ENCODE data around the gene PCDHGB7. TPM values are rescaled to one million over a fixed set of nuclear protein-coding genes. Genes with fewer than 3 reads are reported as not detected.

PCDHGB7 gene
- total RNA-seq, 1 experiment from 2014 or later, result 10.5 TPM

- TF ChIP-seq, protein P1, sequence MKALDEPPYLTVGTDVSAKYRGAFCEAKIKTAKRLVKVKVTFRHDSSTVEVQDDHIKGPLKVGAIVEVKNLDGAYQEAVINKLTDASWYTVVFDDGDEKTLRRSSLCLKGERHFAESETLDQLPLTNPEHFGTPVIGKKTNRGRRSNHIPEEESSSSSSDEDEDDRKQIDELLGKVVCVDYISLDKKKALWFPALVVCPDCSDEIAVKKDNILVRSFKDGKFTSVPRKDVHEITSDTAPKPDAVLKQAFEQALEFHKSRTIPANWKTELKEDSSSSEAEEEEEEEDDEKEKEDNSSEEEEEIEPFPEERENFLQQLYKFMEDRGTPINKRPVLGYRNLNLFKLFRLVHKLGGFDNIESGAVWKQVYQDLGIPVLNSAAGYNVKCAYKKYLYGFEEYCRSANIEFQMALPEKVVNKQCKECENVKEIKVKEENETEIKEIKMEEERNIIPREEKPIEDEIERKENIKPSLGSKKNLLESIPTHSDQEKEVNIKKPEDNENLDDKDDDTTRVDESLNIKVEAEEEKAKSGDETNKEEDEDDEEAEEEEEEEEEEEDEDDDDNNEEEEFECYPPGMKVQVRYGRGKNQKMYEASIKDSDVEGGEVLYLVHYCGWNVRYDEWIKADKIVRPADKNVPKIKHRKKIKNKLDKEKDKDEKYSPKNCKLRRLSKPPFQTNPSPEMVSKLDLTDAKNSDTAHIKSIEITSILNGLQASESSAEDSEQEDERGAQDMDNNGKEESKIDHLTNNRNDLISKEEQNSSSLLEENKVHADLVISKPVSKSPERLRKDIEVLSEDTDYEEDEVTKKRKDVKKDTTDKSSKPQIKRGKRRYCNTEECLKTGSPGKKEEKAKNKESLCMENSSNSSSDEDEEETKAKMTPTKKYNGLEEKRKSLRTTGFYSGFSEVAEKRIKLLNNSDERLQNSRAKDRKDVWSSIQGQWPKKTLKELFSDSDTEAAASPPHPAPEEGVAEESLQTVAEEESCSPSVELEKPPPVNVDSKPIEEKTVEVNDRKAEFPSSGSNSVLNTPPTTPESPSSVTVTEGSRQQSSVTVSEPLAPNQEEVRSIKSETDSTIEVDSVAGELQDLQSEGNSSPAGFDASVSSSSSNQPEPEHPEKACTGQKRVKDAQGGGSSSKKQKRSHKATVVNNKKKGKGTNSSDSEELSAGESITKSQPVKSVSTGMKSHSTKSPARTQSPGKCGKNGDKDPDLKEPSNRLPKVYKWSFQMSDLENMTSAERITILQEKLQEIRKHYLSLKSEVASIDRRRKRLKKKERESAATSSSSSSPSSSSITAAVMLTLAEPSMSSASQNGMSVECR (CRISPR knock-in tag; IDR thresholded peaks at IDR 0.05; ENCODE audit: borderline replicate concordance), result no peak
- TF ChIP-seq TEAD1 (CRISPR knock-in tag; IDR thresholded peaks at IDR 0.05) (no peak), RELA (CRISPR knock-in tag; IDR thresholded peaks at IDR 0.05; ENCODE audit: borderline replicate concordance) (no peak), SMAD3 (CRISPR knock-in tag; IDR thresholded peaks at IDR 0.05; ENCODE audit: borderline replicate concordance) (no peak), NR1H2 (CRISPR knock-in tag; IDR thresholded peaks at IDR 0.05) (no peak), JUN (CRISPR knock-in tag; IDR thresholded peaks at IDR 0.05) (no peak), AR (CRISPR knock-in tag; IDR thresholded peaks at IDR 0.05) (no peak), NR2C2 (CRISPR knock-in tag; IDR thresholded peaks at IDR 0.05) (no peak), PREB (CRISPR knock-in tag; IDR thresholded peaks at IDR 0.05; ENCODE audit: borderline replicate concordance) (no peak), NR3C1 (CRISPR knock-in tag; conservative IDR thresholded peaks at IDR 0.05; ENCODE audit: low read depth) (no peak), ZNF138 (CRISPR knock-in tag; conservative IDR thresholded peaks at IDR 0.05) (no peak)
- TF ChIP-seq, protein P2, sequence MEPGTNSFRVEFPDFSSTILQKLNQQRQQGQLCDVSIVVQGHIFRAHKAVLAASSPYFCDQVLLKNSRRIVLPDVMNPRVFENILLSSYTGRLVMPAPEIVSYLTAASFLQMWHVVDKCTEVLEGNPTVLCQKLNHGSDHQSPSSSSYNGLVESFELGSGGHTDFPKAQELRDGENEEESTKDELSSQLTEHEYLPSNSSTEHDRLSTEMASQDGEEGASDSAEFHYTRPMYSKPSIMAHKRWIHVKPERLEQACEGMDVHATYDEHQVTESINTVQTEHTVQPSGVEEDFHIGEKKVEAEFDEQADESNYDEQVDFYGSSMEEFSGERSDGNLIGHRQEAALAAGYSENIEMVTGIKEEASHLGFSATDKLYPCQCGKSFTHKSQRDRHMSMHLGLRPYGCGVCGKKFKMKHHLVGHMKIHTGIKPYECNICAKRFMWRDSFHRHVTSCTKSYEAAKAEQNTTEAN (CRISPR knock-in tag; IDR thresholded peaks at IDR 0.05), result no peak
Measured at GRCh38 chr5:141382469-141383294, 34.8 kb upstream of the PCDHGB7 start, which contains the start of gene PCDHGA7 (continued).

GRCh38 chr5:141383345-141383744 lies 34.1 kb upstream of the PCDHGB7 start:
- CTCF ChIA-PET, result interaction anchor here (0.8 to 1.9 kb wide), 10 partner anchors 13 to 248 kb away, joined by 3 to 5 read pairs (median 4); partner anchors contain the start of genes PCDHB14, PCDHB15, PCDHB5 and PCDHGA10
- Mint-ChIP-seq H3K4me1 (0 out of 2 replicates have a peak, but pooled peaks cover under 1% of the 10 kb centered on the region), H3K4me3 (peak overlapping the region; percentile 84), H3K9me3 (peaks cover 44% of the 10 kb centered on the region), H3K36me3 (peaks cover 33% of the 10 kb centered on the region), H3K27ac (no peak overlapping the region), H3K27me3 (ENCODE audit: low read depth) (peaks cover 20% of the 10 kb centered on the region)
- no peak for TF ChIP-seq GABPB1 (CRISPR knock-in tag; IDR thresholded peaks at IDR 0.05)
- TF ChIP-seq PREB (CRISPR knock-in tag; IDR thresholded peaks at IDR 0.05; ENCODE audit: borderline replicate concordance), result no peak
- ATAC-seq, result no peak
- DNase-seq (ENCODE audit: low spot score), result no peak
- POLR2A ChIA-PET, result no interaction called here

Data from WTC11 (cell line).